GM20431 (cell line): ENCODE results near the gene LMF2.
"Not testable (repeated sequence)": the region's sequence is repeated elsewhere in the genome, so short reads cannot be mapped to it uniquely, and the experiment has no call there.

Experiments used
- in situ Hi-C: fragments of 300-500 bp; cut with MseI, MboI; formaldehyde crosslinking; loops from one replicate; pipeline ENCODE4 v1.15.0; 2020; ENCODE audit warnings: low sequenced_read_pairs; ENCODE audit not compliant: unreplicated experiment

Gene LMF2

DNA sequence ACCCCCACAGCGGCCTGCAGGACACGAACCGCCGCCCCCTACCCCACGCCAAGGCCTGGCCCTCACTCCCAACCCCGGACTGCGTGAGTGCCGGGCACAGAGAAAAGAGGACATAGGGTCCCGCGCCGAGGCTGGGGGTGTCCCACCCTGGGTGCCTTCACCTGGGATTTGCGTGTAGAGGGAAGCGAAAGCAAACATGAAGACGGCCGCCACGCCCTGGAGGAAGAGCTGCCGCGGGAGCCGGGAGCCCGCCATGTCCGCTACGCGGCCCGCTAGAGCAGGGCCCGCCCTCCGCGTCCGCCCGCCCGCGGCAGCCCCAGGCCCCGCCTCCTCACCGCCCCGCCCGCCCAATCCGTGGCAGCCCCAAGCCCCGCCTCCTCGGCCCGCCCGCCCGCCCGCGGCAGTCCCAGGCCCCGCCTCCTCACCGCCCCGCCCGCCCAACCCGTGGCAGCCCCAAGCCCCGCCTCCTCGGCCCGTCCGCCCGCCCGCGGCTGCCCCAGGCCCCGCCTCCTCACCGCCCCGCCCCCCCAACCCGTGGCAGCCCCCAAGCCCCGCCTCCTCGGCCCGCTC lies at the start of gene LMF2:
TSS of gene LMF2 (minus strand) at position 282 of the 570 bp plus-strand sequence. CDS start at position 255, 27 bp downstream.
- in situ Hi-C loops, result no loop called here

DNA sequence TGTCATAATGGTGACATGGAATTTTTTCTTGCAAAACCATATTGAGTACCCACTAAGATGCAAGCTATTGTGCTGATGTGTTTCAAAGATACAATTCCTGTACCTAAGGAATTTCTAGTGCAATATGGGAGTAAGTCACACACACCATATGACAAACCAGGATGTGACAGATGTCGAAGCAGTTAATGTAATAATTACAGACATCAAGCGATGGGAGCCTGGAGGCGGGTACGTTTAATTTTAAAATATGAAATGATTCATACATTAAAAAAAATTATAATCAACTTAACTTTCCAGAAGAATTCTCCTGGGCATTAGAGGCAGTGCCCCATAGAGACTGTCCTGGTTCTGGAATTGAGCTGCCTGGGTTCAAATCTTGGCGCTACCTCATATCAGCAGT lies 49.2 kb upstream of the LMF2 start:
- in situ Hi-C loops, result no loop called here

- in situ Hi-C loops, result no loop called here
Observed at GRCh38 chr22:50553310-50553709, 45.8 kb upstream of the LMF2 start.

DNA sequence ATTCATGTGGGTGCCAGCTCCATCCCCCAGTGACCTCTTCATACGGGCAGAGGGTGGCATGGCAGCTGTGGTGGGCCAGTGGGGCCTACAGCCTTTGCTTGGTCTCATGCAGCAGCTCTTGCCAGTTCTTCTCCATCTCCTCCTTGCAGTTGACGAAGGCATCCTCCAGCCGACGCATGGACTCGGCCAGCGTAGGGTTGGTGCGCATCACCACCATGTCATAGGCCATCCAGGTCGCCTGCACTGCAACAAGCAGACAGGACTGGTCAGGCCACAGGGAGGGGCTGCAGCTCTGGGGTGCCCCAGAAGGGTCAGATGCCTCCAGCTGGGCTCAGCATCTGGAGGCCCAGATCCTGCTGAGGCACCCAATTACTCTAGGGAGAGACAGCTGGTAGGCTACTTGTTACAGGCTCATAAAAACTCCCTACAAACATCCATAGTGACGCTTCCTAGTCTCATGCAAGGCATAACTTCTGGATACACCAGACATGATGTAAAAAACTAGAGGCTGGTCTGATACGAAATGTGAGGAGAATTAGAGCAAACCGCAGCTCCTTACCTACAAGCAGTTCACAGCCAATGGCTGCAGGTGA lies 43.8 kb upstream of the LMF2 start:
- in situ Hi-C loops, result no loop called here

DNA sequence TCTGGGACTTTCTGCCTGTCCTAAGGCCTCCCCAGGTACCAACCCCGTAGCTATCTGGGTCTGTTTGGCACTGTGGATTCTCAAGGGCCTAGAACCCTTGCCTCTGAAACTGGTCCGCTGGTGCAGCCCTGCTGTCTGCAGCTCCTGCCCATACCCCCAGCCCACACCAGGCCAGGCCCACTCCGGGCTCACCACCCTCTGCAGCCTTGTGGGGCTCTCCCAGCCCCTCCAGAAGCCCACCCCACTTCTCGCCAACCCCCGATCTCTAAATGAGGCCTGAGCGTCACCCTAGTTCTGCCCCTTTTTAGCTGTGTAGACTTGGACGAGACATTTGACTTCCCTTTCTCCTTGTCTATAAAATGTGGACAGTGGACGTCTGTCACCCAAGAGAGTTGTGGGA lies 42.9 kb upstream of the LMF2 start:
- in situ Hi-C loops, result no loop called here

- in situ Hi-C loops, result no loop called here
Observed at GRCh38 chr22:50548921-50549790, 41.7 kb upstream of the LMF2 start.

GRCh38 chr22:50548040-50548920 lies 40.8 kb upstream of the LMF2 start:
- in situ Hi-C loops, result no loop called here

GRCh38 chr22:50547263-50547985 lies 39.9 kb upstream of the LMF2 start:
- in situ Hi-C loops, result no loop called here

GRCh38 chr22:50546326-50547262 lies 39.1 kb upstream of the LMF2 start:
- in situ Hi-C loops, result no loop called here

DNA sequence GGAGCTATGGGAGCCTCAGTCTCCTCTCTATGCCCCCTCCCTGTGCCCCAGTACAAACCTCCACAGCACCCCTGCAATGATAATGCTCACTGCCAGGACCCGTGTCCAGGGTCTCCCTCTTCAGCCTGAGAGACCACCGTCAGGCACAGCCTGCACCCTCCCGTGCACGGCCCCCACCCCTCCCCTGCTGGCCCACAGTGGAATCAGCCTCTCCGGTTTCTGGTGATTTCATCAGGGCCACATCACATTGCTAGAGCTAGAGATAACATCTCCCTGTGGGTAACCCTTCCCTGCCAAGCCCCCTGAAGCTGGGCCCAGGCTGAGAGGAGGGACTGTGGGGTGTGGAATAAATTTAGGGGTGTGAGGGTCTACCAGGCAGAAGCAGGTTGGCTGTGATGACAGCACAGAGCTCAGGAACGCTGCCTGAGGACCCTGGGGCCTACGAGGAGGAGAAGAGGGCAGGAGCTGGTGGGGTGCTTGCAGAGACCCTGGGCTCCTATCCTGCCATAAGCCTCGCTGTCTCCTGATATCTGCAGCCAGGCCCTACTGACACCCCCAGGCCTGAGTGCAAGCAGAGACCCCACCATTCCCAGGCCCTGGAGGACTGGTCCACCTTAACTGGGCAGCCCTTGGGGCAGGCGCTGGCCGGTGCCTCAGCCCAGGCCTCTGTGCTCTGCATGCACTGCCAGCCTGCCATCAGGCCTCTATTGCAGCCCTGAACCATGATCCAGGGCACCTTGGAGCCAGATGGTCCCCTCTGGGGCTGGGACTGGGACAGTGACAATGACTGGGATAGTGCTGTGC lies 38.2 kb upstream of the LMF2 start, which contains the start of gene KLHDC7B:
TSS of gene KLHDC7B (plus strand) at position 378 of the 804 bp plus-strand sequence. CDS start at position 723, 345 bp downstream.
- in situ Hi-C loops, result no loop called here

DNA sequence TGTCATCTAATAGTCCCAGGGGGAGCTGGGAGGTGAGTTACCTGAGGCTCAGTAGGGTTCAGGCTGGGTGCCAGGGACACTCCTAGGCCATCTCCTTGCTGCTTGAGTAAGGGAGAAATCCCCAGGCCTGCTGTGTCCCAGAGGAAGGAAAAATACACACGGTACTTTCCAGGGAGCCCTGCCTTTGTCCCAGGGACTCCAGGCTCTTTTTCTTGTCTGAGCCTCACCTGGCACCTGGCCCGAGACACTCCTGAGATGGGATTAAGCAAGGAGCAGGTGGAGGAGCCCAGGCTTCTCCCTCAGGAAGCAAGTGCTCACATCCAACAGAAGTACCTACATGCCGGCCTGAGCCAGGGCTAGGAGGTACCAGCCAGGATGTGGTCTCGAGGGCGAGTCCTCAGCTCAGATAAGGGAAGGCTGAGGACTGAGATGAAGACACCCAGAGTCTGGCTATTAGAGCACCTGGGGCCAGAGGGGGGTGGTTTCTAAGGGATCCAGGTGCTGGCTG lies 37.3 kb upstream of the LMF2 start:
- in situ Hi-C loops, result no loop called here

- in situ Hi-C loops, result no loop called here
Observed at GRCh38 chr22:50544078-50544745, 36.7 kb upstream of the LMF2 start.

- in situ Hi-C loops, result no loop called here
Observed at GRCh38 chr22:50542416-50542927, 35.0 kb upstream of the LMF2 start.

DNA sequence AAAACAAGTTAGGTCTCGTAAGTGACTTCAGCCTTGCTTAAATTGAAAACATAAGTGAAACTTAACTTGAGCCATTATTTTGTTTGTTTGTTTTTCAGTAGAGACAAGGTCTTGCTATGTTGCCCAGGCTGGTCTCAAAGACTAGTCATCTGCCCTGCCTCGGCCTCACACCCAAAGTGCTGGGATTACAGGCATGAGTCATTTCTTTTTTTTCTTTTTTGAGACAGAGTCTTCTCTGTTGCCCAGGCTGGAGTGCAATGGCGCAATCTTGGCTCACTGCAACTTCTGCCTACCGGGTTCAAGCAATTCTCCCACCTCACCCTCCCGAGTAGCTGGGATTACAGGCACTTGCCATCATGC lies 34.1 kb upstream of the LMF2 start:
- in situ Hi-C loops, result not testable (repeated sequence)

GRCh38 chr22:50540381-50540780 lies 32.9 kb upstream of the LMF2 start:
- in situ Hi-C loops, result no loop called here

DNA sequence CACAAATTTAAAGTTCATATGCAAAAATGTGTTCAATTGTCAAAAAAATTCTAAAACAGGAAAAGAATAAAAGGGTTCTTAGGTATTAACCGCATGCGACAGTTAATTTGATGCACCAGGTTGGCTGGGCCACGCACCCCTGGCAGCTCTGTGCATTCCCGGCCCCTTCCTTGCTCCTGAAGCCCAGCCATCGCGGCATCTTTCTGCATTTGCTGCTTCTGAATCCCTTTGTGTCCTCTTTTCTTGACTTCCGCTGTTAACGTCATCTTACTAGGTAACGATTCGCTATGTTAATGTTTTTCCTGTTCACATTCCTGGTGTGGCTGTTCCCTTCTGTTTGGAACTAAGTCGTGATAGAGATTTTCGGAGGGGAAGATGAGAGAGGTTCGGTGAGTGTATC lies 30.3 kb upstream of the LMF2 start:
- in situ Hi-C loops, result no loop called here

DNA sequence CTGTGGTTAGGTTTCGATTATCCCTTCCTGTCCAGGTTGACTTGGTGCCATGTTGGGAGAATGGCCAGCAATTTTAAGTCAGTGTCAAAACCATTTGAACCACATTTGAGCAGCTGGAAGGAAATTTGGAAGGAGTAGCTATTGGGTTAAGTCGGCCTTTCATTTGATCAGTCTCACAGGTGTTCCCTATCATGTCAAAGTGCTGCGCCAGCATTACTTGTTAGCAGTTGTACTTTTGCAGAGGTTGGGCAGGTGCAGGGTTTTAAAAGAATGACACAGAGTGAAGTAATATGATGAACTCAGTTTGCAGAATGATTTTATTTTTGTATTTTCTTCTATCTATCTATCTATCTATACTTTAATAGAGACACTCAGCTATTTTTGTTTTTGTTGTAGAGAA lies 28.7 kb upstream of the LMF2 start:
- in situ Hi-C loops, result no loop called here
